OCI-LY1 (cell line): Measurements from ENCODE around the gene NOP56.
"Not testable (repeated sequence)": the region's sequence is repeated elsewhere in the genome, so short reads cannot be mapped to it uniquely, and the experiment has no call there.

Experiments
- H2AFZ ChIP-seq: fragments of 200-600 bp; sonication (generic), shearing (Covaris generic); 2 replicates; pipeline ENCODE4 v1.6.0; 2014; ENCODE audit warnings: antibody characterized with exemption, mild to moderate bottlenecking, low read length
- H3F3A ChIP-seq: fragments of 200-600 bp; sonication (generic), shearing (Covaris generic); 2 replicates; pipeline ENCODE4 v1.6.0; 2014; ENCODE audit warnings: mild to moderate bottlenecking, antibody characterized with exemption, low read length, moderate library complexity; ENCODE audit not compliant: insufficient read depth
- H3K27ac ChIP-seq: fragments of 200-600 bp; sonication (generic); 2 replicates; pipeline ENCODE4 v1.5.1; 2014; ENCODE audit warnings: low read length, mixed run types, mild to moderate bottlenecking, low read depth; ENCODE audit not compliant: poor library complexity, severe bottlenecking
- H3K27me3 ChIP-seq: fragments of 200-600 bp; sonication (generic); 2 replicates; pipeline ENCODE4 v1.6.0; 2014; ENCODE audit warnings: antibody characterized with exemption, mild to moderate bottlenecking, low read length, moderate library complexity; ENCODE audit not compliant: insufficient read depth
- H3K36me3 ChIP-seq: fragments of 200-600 bp; sonication (generic); 2 replicates; pipeline ENCODE4 v1.6.1; 2014; ENCODE audit warnings: mild to moderate bottlenecking, antibody characterized with exemption, low read length, moderate library complexity, mixed read lengths; ENCODE audit not compliant: insufficient read depth
- H3K4me1 ChIP-seq: fragments of 200-600 bp; sonication (generic); 2 replicates; pipeline ENCODE4 v1.5.1; 2014; ENCODE audit warnings: mild to moderate bottlenecking, low read length, moderate library complexity; ENCODE audit not compliant: insufficient read depth, severe bottlenecking
- H3K4me2 ChIP-seq: fragments of 200-600 bp; sonication (generic), shearing (Covaris generic); 2 replicates; pipeline ENCODE4 v1.6.1; 2014; ENCODE audit warnings: low read length
- H3K4me3 ChIP-seq: fragments of 200-600 bp; sonication (generic); 2 replicates; pipeline ENCODE4 v1.5.1; 2014; ENCODE audit warnings: low read length, low read depth, mild to moderate bottlenecking, mixed read lengths; ENCODE audit not compliant: poor library complexity, severe bottlenecking
- H3K79me2 ChIP-seq: fragments of 200-600 bp; shearing (Covaris generic); 2 replicates; pipeline ENCODE4 v1.6.1; 2016; ENCODE audit warnings: mixed run types, low read length, mixed read lengths; ENCODE audit not compliant: insufficient read depth
- H3K9ac ChIP-seq: fragments of 200-600 bp; sonication (generic), shearing (Covaris generic); 2 replicates; pipeline ENCODE4 v1.6.1; 2014; ENCODE audit warnings: mild to moderate bottlenecking, low read length, mixed read lengths
- H3K9me2 ChIP-seq: fragments of 200-600 bp; sonication (generic), shearing (Covaris generic); 2 replicates; pipeline ENCODE4 v1.6.1; 2014; ENCODE audit warnings: low read depth, mild to moderate bottlenecking, low read length, mixed read lengths
- H3K9me3 ChIP-seq: fragments of 200-600 bp; shearing (Covaris generic); 2 replicates; pipeline ENCODE4 v1.6.1; 2014; ENCODE audit warnings: low read length, mixed read lengths
- H4K20me1 ChIP-seq: fragments of 200-600 bp; sonication (generic), shearing (Covaris generic); 2 replicates; pipeline ENCODE4 v1.6.0; 2016; ENCODE audit warnings: mild to moderate bottlenecking, low read length; ENCODE audit not compliant: insufficient read depth
- CTCF ChIP-seq: fragments of 200-600 bp; sonication (generic), shearing (Covaris generic); IDR thresholded peaks from 2 replicates; pipeline ENCODE4 v1.5.1; 2017; ENCODE audit warnings: mild to moderate bottlenecking, antibody characterized with exemption, low read length, moderate library complexity, mixed read lengths
- EZH2 ChIP-seq: fragments of 200-600 bp; sonication (generic), shearing (Covaris generic); IDR thresholded peaks from 2 replicates; pipeline ENCODE4 v1.8.0; 2017; ENCODE audit warnings: borderline replicate concordance, mixed run types, mild to moderate bottlenecking, antibody characterized with exemption, low read length, moderate library complexity, mixed read lengths

The NOP56 gene

GRCh38 chr20:2694008-2694471, 41.6 kb downstream of the NOP56 start:
- Histone ChIP-seq H3K4me3 (no peak overlapping the region), H3K9me2 (no peaks in the 10 kb centered on the region), H3F3A (no peaks in the 10 kb centered on the region), H3K79me2 (no peaks in the 10 kb centered on the region), H3K27ac (no peak overlapping the region), H3K4me2 (no peak overlapping the region), H2AFZ (no peak overlapping the region), H3K27me3 (peaks cover 5% of the 10 kb centered on the region; the same call in 1 of the 2 replicates), H3K4me1 (peaks cover 5% of the 10 kb centered on the region), H3K36me3 (no peaks in the 10 kb centered on the region), H4K20me1 (no peaks in the 10 kb centered on the region), H3K9me3 (no peaks in the 10 kb centered on the region), H3K9ac (no peak overlapping the region)
- TF ChIP-seq EZH2, result no peak
- TF ChIP-seq CTCF, result no peak

- Histone ChIP-seq H3K79me2 (no peaks in the 10 kb centered on the region), H4K20me1 (no peaks in the 10 kb centered on the region), H3K27me3 (peaks cover 5% of the 10 kb centered on the region; the same call in 1 of the 2 replicates), H3K4me2 (no peak overlapping the region), H3F3A (no peaks in the 10 kb centered on the region), H3K27ac (no peak overlapping the region), H3K4me3 (no peak overlapping the region), H3K9ac (no peak overlapping the region), H3K9me2 (no peaks in the 10 kb centered on the region), H3K4me1 (peaks cover 5% of the 10 kb centered on the region), H3K36me3 (no peaks in the 10 kb centered on the region), H2AFZ (no peak overlapping the region), H3K9me3 (no peaks in the 10 kb centered on the region)
- TF ChIP-seq EZH2 (no peak), CTCF (no peak)
Measured at GRCh38 chr20:2694519-2694918, 42.1 kb downstream of the NOP56 start.

- H3K4me3 ChIP-seq, result no peak overlapping the region
- no peaks in the 10 kb centered on the region for H3K36me3 ChIP-seq
- H4K20me1 ChIP-seq, result no peaks in the 10 kb centered on the region
- no peaks in the 10 kb centered on the region for H3F3A ChIP-seq
- H3K27ac ChIP-seq, result no peak overlapping the region
- no peaks in the 10 kb centered on the region for H3K79me2 ChIP-seq
- H3K9ac ChIP-seq, result no peak overlapping the region
- no peak for TF ChIP-seq EZH2
- TF ChIP-seq CTCF, result no peak
- no peak overlapping the region for H3K4me2 ChIP-seq
- H2AFZ ChIP-seq, result no peak overlapping the region
- no peaks in the 10 kb centered on the region for H3K9me2 ChIP-seq
- no peaks in the 10 kb centered on the region for H3K9me3 ChIP-seq
- peaks cover 5% of the 10 kb centered on the region for H3K4me1 ChIP-seq
- H3K27me3 ChIP-seq, result peaks cover 5% of the 10 kb centered on the region; the same call in 1 of the 2 replicates
Measured at GRCh38 chr20:2695206-2695983, 43.0 kb downstream of the NOP56 start.

- H3K27me3 ChIP-seq, H3K9ac ChIP-seq, H4K20me1 ChIP-seq, H3K27ac ChIP-seq, H3K79me2 ChIP-seq, H3K4me3 ChIP-seq, H3K9me3 ChIP-seq, H3K36me3 ChIP-seq, H3K4me2 ChIP-seq, H3K9me2 ChIP-seq, H3F3A ChIP-seq, H2AFZ ChIP-seq, H3K4me1 ChIP-seq: not testable (repeated sequence)
Measured at GRCh38 chr20:2695984-2696525, 43.6 kb downstream of the NOP56 start.
